ENCODE measurements around the gene SFRP5.

Gene SFRP5

DNA sequence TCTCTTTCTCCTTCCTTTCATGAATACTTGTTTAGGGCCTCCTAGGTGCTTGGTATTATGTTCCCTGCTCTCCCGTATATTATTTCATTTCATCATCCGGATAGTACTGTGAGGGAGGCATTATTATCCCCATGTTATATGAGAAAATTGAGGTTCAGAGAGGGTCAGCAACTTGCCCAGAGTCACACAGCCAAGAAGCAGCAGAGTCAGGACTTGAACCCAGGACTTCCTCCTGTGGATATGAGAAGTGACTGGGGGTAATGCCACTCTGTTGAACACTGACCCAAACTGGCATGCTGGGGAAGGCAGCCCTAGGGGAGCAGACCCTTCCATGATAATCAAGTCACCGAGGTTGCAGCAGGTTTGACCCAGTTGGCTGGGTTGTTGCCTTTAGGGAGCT lies 8.2 kb upstream of the SFRP5 start:
- Histone ChIP-seq H3K27me3 (ENCODE audit: insufficient read depth, poor library complexity, severe bottlenecking) (no peaks in the 10 kb centered on the region), H3K27ac (replicated peaks) (no peak overlapping the region), H3K4me3 (replicated peaks; ENCODE audit: insufficient read depth, low read length) (no peak overlapping the region)
- DNase-seq (ENCODE audit: low read depth in 1 of 2, low spot score in 1 of 2): no peak
- no peak for TF ChIP-seq POLR2AphosphoS5 (IDR thresholded peaks at IDR 0.05; ENCODE audit: low read depth)
- TF ChIP-seq, protein P1, sequence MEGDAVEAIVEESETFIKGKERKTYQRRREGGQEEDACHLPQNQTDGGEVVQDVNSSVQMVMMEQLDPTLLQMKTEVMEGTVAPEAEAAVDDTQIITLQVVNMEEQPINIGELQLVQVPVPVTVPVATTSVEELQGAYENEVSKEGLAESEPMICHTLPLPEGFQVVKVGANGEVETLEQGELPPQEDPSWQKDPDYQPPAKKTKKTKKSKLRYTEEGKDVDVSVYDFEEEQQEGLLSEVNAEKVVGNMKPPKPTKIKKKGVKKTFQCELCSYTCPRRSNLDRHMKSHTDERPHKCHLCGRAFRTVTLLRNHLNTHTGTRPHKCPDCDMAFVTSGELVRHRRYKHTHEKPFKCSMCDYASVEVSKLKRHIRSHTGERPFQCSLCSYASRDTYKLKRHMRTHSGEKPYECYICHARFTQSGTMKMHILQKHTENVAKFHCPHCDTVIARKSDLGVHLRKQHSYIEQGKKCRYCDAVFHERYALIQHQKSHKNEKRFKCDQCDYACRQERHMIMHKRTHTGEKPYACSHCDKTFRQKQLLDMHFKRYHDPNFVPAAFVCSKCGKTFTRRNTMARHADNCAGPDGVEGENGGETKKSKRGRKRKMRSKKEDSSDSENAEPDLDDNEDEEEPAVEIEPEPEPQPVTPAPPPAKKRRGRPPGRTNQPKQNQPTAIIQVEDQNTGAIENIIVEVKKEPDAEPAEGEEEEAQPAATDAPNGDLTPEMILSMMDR (IDR thresholded peaks at IDR 0.05; ENCODE audit: insufficient read depth, low read length): no peak

DNA sequence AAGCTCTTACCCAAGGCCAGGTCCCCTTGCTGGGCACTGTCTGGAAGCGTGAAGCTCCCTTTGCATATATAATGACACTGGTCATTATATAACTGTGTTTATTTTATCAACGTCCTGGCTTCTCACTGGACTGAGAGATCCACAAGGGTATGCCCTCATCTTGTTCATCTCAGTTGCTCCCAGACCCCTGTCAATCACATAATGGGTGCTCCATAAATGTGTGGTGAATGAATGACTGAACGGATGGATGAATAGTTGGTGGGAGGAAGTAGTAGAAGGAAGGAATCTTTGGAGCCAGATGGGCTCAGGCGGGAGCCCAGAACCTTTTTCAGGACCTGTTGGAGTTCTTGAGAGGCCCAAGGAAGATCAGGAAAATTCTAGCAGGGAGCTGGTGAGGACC lies 7.7 kb upstream of the SFRP5 start:
- Histone ChIP-seq H3K27me3 (ENCODE audit: insufficient read depth, poor library complexity, severe bottlenecking) (no peaks in the 10 kb centered on the region), H3K27ac (replicated peaks) (no peak overlapping the region), H3K4me3 (replicated peaks; ENCODE audit: insufficient read depth, low read length) (no peak overlapping the region)
- no peak for DNase-seq (ENCODE audit: low read depth in 1 of 2, low spot score in 1 of 2)
- TF ChIP-seq, protein P1 (IDR thresholded peaks at IDR 0.05; ENCODE audit: insufficient read depth, low read length): no peak
- TF ChIP-seq SPI1 (IDR thresholded peaks at IDR 0.05; ENCODE audit: borderline replicate concordance, low read depth) (no peak), GABPA (IDR thresholded peaks at IDR 0.05; ENCODE audit: low read depth) (no peak), POLR2AphosphoS5 (IDR thresholded peaks at IDR 0.05; ENCODE audit: low read depth) (no peak)
- TF ChIP-seq, protein P2, sequence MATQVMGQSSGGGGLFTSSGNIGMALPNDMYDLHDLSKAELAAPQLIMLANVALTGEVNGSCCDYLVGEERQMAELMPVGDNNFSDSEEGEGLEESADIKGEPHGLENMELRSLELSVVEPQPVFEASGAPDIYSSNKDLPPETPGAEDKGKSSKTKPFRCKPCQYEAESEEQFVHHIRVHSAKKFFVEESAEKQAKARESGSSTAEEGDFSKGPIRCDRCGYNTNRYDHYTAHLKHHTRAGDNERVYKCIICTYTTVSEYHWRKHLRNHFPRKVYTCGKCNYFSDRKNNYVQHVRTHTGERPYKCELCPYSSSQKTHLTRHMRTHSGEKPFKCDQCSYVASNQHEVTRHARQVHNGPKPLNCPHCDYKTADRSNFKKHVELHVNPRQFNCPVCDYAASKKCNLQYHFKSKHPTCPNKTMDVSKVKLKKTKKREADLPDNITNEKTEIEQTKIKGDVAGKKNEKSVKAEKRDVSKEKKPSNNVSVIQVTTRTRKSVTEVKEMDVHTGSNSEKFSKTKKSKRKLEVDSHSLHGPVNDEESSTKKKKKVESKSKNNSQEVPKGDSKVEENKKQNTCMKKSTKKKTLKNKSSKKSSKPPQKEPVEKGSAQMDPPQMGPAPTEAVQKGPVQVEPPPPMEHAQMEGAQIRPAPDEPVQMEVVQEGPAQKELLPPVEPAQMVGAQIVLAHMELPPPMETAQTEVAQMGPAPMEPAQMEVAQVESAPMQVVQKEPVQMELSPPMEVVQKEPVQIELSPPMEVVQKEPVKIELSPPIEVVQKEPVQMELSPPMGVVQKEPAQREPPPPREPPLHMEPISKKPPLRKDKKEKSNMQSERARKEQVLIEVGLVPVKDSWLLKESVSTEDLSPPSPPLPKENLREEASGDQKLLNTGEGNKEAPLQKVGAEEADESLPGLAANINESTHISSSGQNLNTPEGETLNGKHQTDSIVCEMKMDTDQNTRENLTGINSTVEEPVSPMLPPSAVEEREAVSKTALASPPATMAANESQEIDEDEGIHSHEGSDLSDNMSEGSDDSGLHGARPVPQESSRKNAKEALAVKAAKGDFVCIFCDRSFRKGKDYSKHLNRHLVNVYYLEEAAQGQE (IDR thresholded peaks at IDR 0.05; ENCODE audit: insufficient replicate concordance, low read depth): no peak

DNA sequence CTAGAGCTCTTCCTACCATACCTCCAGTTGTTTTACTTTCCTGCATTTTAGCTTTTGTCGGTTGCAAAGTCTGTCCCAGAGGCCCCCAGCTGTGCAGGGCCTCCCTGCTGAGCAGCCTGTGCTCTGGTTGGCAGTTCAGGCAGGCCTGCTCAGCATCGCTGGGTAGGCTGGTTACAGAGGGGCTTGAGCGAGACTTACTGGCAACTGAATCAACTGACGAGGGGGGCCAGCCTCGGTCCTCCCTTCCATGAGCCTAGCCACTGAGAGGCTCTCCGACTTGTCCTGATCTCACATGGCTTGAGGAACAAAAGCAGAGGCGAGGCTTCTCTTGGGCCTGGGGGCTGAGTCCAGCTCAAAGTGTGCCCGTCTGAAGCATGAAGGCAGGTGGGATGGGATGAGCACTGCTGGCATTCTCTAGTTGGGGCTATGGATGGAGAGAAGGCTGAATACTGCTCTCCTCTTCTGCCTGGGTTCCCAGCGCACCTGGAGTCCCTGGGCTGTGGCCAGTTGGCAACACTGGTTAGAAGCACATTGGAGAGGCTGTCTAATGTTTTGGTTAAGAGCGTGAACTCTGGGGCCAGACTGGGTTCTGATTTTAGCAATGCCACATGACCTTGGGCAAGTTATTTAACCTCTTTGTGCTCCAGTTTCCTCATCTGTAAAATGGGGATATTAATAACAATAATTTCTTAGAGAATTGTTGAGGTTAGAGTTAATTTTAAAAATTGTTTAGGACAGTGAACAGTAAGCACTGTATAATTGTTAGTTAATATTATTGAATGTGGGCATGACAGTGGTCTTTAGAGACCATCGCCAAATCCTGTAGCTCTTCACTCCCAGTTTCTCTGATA lies 6.9 kb upstream of the SFRP5 start:
- Histone ChIP-seq H3K27ac (replicated peaks) (no peak overlapping the region), H3K27me3 (ENCODE audit: insufficient read depth, poor library complexity, severe bottlenecking) (peaks cover 3% of the 10 kb centered on the region), H3K4me3 (replicated peaks; ENCODE audit: insufficient read depth, low read length) (no peak overlapping the region)
- TF ChIP-seq, protein P1 (IDR thresholded peaks at IDR 0.05; ENCODE audit: insufficient read depth, low read length): no peak
- TF ChIP-seq GABPA (IDR thresholded peaks at IDR 0.05; ENCODE audit: low read depth) (no peak), POLR2AphosphoS5 (IDR thresholded peaks at IDR 0.05; ENCODE audit: low read depth) (no peak), SPI1 (IDR thresholded peaks at IDR 0.05; ENCODE audit: borderline replicate concordance, low read depth) (no peak)
- TF ChIP-seq, protein P2 (IDR thresholded peaks at IDR 0.05; ENCODE audit: insufficient replicate concordance, low read depth): no peak
- DNase-seq (ENCODE audit: low read depth in 1 of 2, low spot score in 1 of 2): no peak

All from HL-60 (cell line).